GM12878 (cell line): Measurements from ENCODE around the gene TSHZ1. TPM values are rescaled to one million over a fixed set of nuclear protein-coding genes. Genes with fewer than 3 reads are reported as not detected.

Source experiments
- ATAC-seq: fragments of 200-7000 bp; cut with Tn5 transposase; 3 replicates; pipeline ENCODE4 v1.9.1; 2020; ENCODE audit warnings: mild to moderate bottlenecking, moderate library complexity
- BruUV-seq: library from RNA; stranded (reverse); fragments of 400-500 nt; replicated peaks from 2 replicates; lab custom pipeline; 2021; lab: Mats Ljungman, UMichigan
- CTCF ChIA-PET: fragments of 300-600 bp; sonication (Branson Sonifier 250); formaldehyde crosslinking; extraction: SDS; loops from one replicate; lab custom pipeline; 2021; ENCODE audit warnings: inconsistent platforms; lab: Yijun Ruan, JAX
- POLR2A ChIA-PET: fragments of 350-600 bp; formaldehyde crosslinking; extraction: SDS; loops from one replicate; lab custom pipeline; 2021; ENCODE audit warnings: inconsistent platforms; lab: Charles Lee
- RAD21 ChIA-PET: fragments of 300-600 bp; sonication (Branson Sonifier 250); formaldehyde crosslinking; loops from one replicate; lab custom pipeline; 2023; ENCODE audit warnings: antibody characterized with exemption; ENCODE audit not compliant: unreplicated experiment; lab: Charles Lee
- SMC1A ChIA-PET: fragments of 300-600 bp; sonication (Branson Sonifier 250); formaldehyde crosslinking; loops from one replicate; lab custom pipeline; 2023; ENCODE audit not compliant: unreplicated experiment, uncharacterized antibody; lab: Charles Lee
- DNase-seq: peaks from one replicate; pipeline ENCODE4 v3.0.0-alpha.2; 2011; ENCODE audit warnings: low read depth, low spot score
- FAIRE-seq: peaks from 3 replicates; lab custom pipeline; 2011; peaks lifted over from hg19 to GRCh38; lab: Jason Lieb, UNC
- H2AFZ ChIP-seq: 2 replicates; pipeline ENCODE4 v1.6.0; 2011; ENCODE audit warnings: low read depth, low read length, control low read depth; ENCODE audit not compliant: control insufficient read depth
- H3K27ac ChIP-seq: 2 replicates; pipeline ENCODE4 v1.5.1; 2011; ENCODE audit warnings: control low read depth; ENCODE audit not compliant: control insufficient read depth, insufficient read depth
- H3K27me3 ChIP-seq, 2 experiments: replicated peaks in 1 of 2; 2 replicates each; pipeline versions ENCODE4 v1.6.0 to v1.6.1; 2011; ENCODE audit warnings: low read length in 1 of 2; ENCODE audit not compliant: control insufficient read depth in 2 of 2, insufficient read depth in 2 of 2
- H3K36me3 ChIP-seq, 2 experiments: 2 replicates each; pipeline ENCODE4 v1.5.1; 2011; ENCODE audit warnings: low read length in 1 of 2; ENCODE audit not compliant: control insufficient read depth in 2 of 2, insufficient read depth in 2 of 2
- H3K4me1 ChIP-seq: 2 replicates; pipeline ENCODE4 v1.6.1; 2011; ENCODE audit warnings: mild to moderate bottlenecking, low read length, moderate library complexity, mixed read lengths; ENCODE audit not compliant: control insufficient read depth, insufficient read depth
- H3K4me2 ChIP-seq: 2 replicates; pipeline ENCODE4 v1.6.0; 2011; ENCODE audit warnings: control low read depth; ENCODE audit not compliant: control insufficient read depth, insufficient read depth
- H3K4me3 ChIP-seq: fragments of 200-600 bp; sonication (generic); 2 replicates; pipeline ENCODE4 v1.5.1; 2016
- H3K79me2 ChIP-seq: 2 replicates; pipeline ENCODE4 v1.6.0; 2011; ENCODE audit warnings: low read length; ENCODE audit not compliant: control insufficient read depth, insufficient read depth
- H3K9ac ChIP-seq: 2 replicates; pipeline ENCODE4 v1.8.0; 2011; ENCODE audit warnings: low read length, control low read depth, mixed read lengths; ENCODE audit not compliant: control insufficient read depth, insufficient read depth
- H3K9me3 ChIP-seq: replicated peaks from 3 replicates; pipeline ENCODE4 v1.5.1; 2011; ENCODE audit warnings: mild to moderate bottlenecking, low read length; ENCODE audit not compliant: control insufficient read depth, insufficient read depth
- H4K20me1 ChIP-seq: 2 replicates; pipeline ENCODE4 v1.6.0; 2011; ENCODE audit not compliant: control insufficient read depth, insufficient read depth
- CTCF ChIP-seq, 3 experiments: IDR thresholded peaks in 2 of 3; conservative IDR thresholded peaks in 1 of 3; 2 replicates each; pipeline ENCODE4 v1.5.1; 2011; ENCODE audit warnings: low read depth in 3 of 3, low read length in 3 of 3, mild to moderate bottlenecking in 3 of 3, control low read depth in 2 of 3, moderate library complexity in 2 of 3, inconsistent platforms in 1 of 3, mixed read lengths in 1 of 3; ENCODE audit not compliant: control insufficient read depth in 2 of 3, insufficient read depth in 1 of 3; ENCODE audit errors: extremely low read depth in 1 of 3
- ESRRA ChIP-seq: IDR thresholded peaks from 2 replicates; pipeline ENCODE4 v1.6.1; 2012; ENCODE audit warnings: mild to moderate bottlenecking, low read length, improper control_type of control experiment
- IRF4 ChIP-seq: IDR thresholded peaks from 2 replicates; pipeline ENCODE4 v1.6.1; 2011; ENCODE audit warnings: low read depth, low read length
- MLLT1 ChIP-seq: fragments of 450-650 bp; IDR thresholded peaks from 2 replicates; pipeline ENCODE4 v1.6.1; 2016; ENCODE audit warnings: mild to moderate bottlenecking
- WRNIP1 ChIP-seq: IDR thresholded peaks from 2 replicates; pipeline ENCODE4 v1.6.1; 2011; ENCODE audit warnings: low read depth, low read length, improper control_type of control experiment, borderline replicate concordance
- ZNF217 ChIP-seq: fragments of 450-650 bp; IDR thresholded peaks from 2 replicates; pipeline ENCODE4 v1.6.1; 2017; ENCODE audit warnings: antibody characterized with exemption, mild to moderate bottlenecking
- WGBS: methylation state at CpG from one replicate; pipeline ENCODE4 v1.1.6; 2016; ENCODE audit warnings: low lambda C conversion rate; ENCODE audit not compliant: insufficient replicate concordance, insufficient coverage; ENCODE audit errors: missing lambda C conversion rate; 5-methylcytosine and 5-hydroxymethylcytosine counted together
- in situ Hi-C: fragments of 300-500 bp; cut with MboI; formaldehyde crosslinking; loops from 9 replicates; pipeline ENCODE4 v1.14.3; 2018; ENCODE audit warnings: mixed read lengths
- intact Hi-C: fragments of 100-400 bp; cut with micrococcal nuclease; formaldehyde crosslinking; loops from one replicate; pipeline ENCODE4 v1.14.2; 2022; ENCODE audit not compliant: unreplicated experiment
- polyA plus RNA-seq, 11 experiments: library from polyadenylated mRNA; depleted of rRNA in 4 of 11; unstranded in 6 of 11; stranded (reverse) in 5 of 11; fragments of >200 nt; fragmentation: Nextera tagmentation in 4 of 11; fragmentation: Illumina TruSeq in 1 of 11; extraction: Ambion mirVana in 4 of 11; extraction: Trizol in 1 of 11; gene quantifications; 1 replicate in 1 of 11; 2 replicates in 10 of 11; pipeline versions ENCODE4 v1.2.1 to v1.2.3, GENCODE V29; 2011 to 2016; ENCODE audit warnings: inconsistent platforms in 2 of 11, missing spikeins in 2 of 11, low read depth in 1 of 11
- total RNA-seq, 4 experiments: library from RNA; depleted of rRNA in 3 of 4; stranded (reverse); fragments of >200 nt in 3 of 4; fragmentation: Illumina TruSeq in 1 of 4; extraction: Trizol in 1 of 4; gene quantifications; 2 replicates each; pipeline versions ENCODE4 v1.2.1 to v1.2.3, GENCODE V29; 2013 to 2021
- TF ChIP-seq, protein P1 (sequence below): fragments of 450-650 bp; IDR thresholded peaks from 2 replicates; pipeline ENCODE4 v1.6.1; 2017; ENCODE audit warnings: mild to moderate bottlenecking, moderate library complexity

TSHZ1 gene
- total and polyA plus RNA-seq, 10 of the 15 experiments (the other 5 are each of a cell fraction or from before 2014, with no cell fraction given) = 2.2 to 15.2 (median 5.1) TPM

GRCh38 chr18:75289761-75290160 lies 79.2 kb downstream of the TSHZ1 start (continued):
- TF ChIP-seq, protein P1, sequence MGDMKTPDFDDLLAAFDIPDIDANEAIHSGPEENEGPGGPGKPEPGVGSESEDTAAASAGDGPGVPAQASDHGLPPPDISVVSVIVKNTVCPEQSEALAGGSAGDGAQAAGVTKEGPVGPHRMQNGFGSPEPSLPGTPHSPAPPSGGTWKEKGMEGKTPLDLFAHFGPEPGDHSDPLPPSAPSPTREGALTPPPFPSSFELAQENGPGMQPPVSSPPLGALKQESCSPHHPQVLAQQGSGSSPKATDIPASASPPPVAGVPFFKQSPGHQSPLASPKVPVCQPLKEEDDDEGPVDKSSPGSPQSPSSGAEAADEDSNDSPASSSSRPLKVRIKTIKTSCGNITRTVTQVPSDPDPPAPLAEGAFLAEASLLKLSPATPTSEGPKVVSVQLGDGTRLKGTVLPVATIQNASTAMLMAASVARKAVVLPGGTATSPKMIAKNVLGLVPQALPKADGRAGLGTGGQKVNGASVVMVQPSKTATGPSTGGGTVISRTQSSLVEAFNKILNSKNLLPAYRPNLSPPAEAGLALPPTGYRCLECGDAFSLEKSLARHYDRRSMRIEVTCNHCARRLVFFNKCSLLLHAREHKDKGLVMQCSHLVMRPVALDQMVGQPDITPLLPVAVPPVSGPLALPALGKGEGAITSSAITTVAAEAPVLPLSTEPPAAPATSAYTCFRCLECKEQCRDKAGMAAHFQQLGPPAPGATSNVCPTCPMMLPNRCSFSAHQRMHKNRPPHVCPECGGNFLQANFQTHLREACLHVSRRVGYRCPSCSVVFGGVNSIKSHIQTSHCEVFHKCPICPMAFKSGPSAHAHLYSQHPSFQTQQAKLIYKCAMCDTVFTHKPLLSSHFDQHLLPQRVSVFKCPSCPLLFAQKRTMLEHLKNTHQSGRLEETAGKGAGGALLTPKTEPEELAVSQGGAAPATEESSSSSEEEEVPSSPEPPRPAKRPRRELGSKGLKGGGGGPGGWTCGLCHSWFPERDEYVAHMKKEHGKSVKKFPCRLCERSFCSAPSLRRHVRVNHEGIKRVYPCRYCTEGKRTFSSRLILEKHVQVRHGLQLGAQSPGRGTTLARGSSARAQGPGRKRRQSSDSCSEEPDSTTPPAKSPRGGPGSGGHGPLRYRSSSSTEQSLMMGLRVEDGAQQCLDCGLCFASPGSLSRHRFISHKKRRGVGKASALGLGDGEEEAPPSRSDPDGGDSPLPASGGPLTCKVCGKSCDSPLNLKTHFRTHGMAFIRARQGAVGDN = no peak

GRCh38 chr18:75290737-75291358 lies 80.3 kb downstream of the TSHZ1 start:
- SMC1A ChIA-PET = interaction anchor here (0.6 kb wide), 1 partner anchor 393 kb away, joined by 3 read pairs; no protein-coding TSS in a partner anchor
- no TSS peak for BruUV-seq
- H3K36me3 ChIP-seq = peaks cover 3 to 13% of the 10 kb centered on the region in 2 experiments; a peak in 3 of 4 replicates
- no peak overlapping the region for H3K9ac ChIP-seq
- H3K27me3 ChIP-seq = no peaks in the 10 kb centered on the region
- no peak overlapping the region for H2AFZ ChIP-seq
- CTCF ChIA-PET = no interaction called here
- no peak overlapping the region for H3K4me3 ChIP-seq
- no peaks in the 10 kb centered on the region for H4K20me1 ChIP-seq
- no peak overlapping the region for H3K27ac ChIP-seq
- H3K79me2 ChIP-seq = no peaks in the 10 kb centered on the region
- DNase-seq (no peak), ATAC-seq (no peak), FAIRE-seq (no peak)
- in situ Hi-C loops (no loop called here), intact Hi-C loops (no loop called here)
- no peak overlapping the region for H3K4me2 ChIP-seq
- 88% methylated on average over 9 of the region's 9 CpGs for WGBS
- RAD21 ChIA-PET = no interaction called here
- no peaks in the 10 kb centered on the region for H3K4me1 ChIP-seq
- POLR2A ChIA-PET = no interaction called here
- TF ChIP-seq MLLT1 (no peak), IRF4 (no peak), CTCF (IDR thresholded peaks at IDR 0.05 in 2 of 3, conservative IDR thresholded peaks at IDR 0.05 in 1 of 3; ENCODE audit: control insufficient read depth in 2 of 3, extremely low read depth in 1 of 3, insufficient read depth in 1 of 3, low read depth in 3 of 3, low read length in 3 of 3) (no peak), ZNF217 (no peak), ESRRA (no peak), WRNIP1 (no peak)
- H3K9me3 ChIP-seq = no peaks in the 10 kb centered on the region; the same call in 2 of the 3 replicates
